ENCODE measurements around the gene PXYLP1. TPM values are rescaled to one million over a fixed set of nuclear protein-coding genes. Genes with fewer than 3 reads are reported as not detected.
A peak's percentile ranks its signal among the peaks of the same experiment; 100 is the strongest.

PXYLP1 gene
- total and polyA plus RNA-seq, 9 of the 15 experiments (the other 6 are each of a cell fraction or from before 2014, with no cell fraction given) = 0.80 to 2.9 (median 1.3) TPM

- TF ChIP-seq DMBX1 (CRISPR knock-in tag; IDR thresholded peaks at IDR 0.05; ENCODE audit: borderline replicate concordance) (peak; percentile 71), NR4A1 (CRISPR knock-in tag; IDR thresholded peaks at IDR 0.05) (no peak), NR4A1 (tag; IDR thresholded peaks at IDR 0.05) (0 out of 2 replicates have a peak, but pooled peaks have one; percentile 34), ZNF551 (CRISPR knock-in tag; IDR thresholded peaks at IDR 0.05) (no peak), TBL1XR1 (IDR thresholded peaks at IDR 0.05; ENCODE audit: low read length in 2 of 2) (no peak), AFF4 (CRISPR knock-in tag; IDR thresholded peaks at IDR 0.05) (no peak), PCBP1 (IDR thresholded peaks at IDR 0.05; ENCODE audit: low read depth, low read length, poor library complexity, severe bottlenecking) (no peak), XRCC5 (IDR thresholded peaks at IDR 0.05; ENCODE audit: low read depth, low read length) (no peak), CBFA2T3 (IDR thresholded peaks at IDR 0.05) (peak; percentile 61), SUPT5H (IDR thresholded peaks at IDR 0.05) (no peak), ZNF785 (CRISPR knock-in tag; IDR thresholded peaks at IDR 0.05) (no peak), NRF1 (conservative IDR thresholded peaks at IDR 0.05 in 1 of 2, IDR thresholded peaks at IDR 0.05 in 1 of 2) (no peak), ZNF655 (CRISPR knock-in tag; IDR thresholded peaks at IDR 0.05) (no peak), ZNF395 (CRISPR knock-in tag; IDR thresholded peaks at IDR 0.05) (no peak), KLF13 (tag; IDR thresholded peaks at IDR 0.05; ENCODE audit: borderline replicate concordance, low read depth) (no peak), HMBOX1 (IDR thresholded peaks at IDR 0.05) (no peak), ADNP (tag; IDR thresholded peaks at IDR 0.05) (no peak), ZNF512 (tag; IDR thresholded peaks at IDR 0.05) (no peak), MTA3 (IDR thresholded peaks at IDR 0.05; ENCODE audit: borderline replicate concordance) (no peak), SREBF2 (CRISPR knock-in tag; IDR thresholded peaks at IDR 0.05) (no peak)
Observed at GRCh38 chr3:141308588-141309218, 77.1 kb downstream of the PXYLP1 start (continued).

All from K562 (cell line).